Cardiac muscle cell (in vitro differentiated cells and primary cell): ENCODE results near the gene CAPS. TPM values are rescaled to one million over a fixed set of nuclear protein-coding genes. Genes with fewer than 3 reads are reported as not detected.

ENCODE experiments used
- DNase-seq, 2 donors: peaks; one replicate each; pipeline versions ENCODE4 v3.0.0 to v3.0.0-alpha.2; 2010 to 2017; ENCODE audit warnings: low read depth in 1 of 2, low spot score in 1 of 2
- H3K27ac ChIP-seq: fragments of 200-600 bp; sonication (generic); 2 replicates; pipeline ENCODE4 v1.5.1; 2016
- H3K27me3 ChIP-seq: fragments of 200-600 bp; sonication (generic); 2 replicates; pipeline ENCODE4 v1.6.0; 2016; ENCODE audit warnings: control low read depth
- H3K36me3 ChIP-seq: fragments of 200-600 bp; sonication (generic); 2 replicates; pipeline ENCODE4 v1.5.1; 2016; ENCODE audit warnings: control low read depth
- H3K4me1 ChIP-seq: fragments of 200-600 bp; sonication (generic); 2 replicates; pipeline ENCODE4 v1.8.1; 2017; ENCODE audit warnings: low read depth, mild to moderate bottlenecking, mixed run types
- H3K4me3 ChIP-seq: fragments of 200-600 bp; sonication (generic); 2 replicates; pipeline ENCODE4 v1.5.1; 2016; ENCODE audit warnings: mild to moderate bottlenecking
- H3K9me3 ChIP-seq: fragments of 200-600 bp; sonication (generic); 2 replicates; pipeline ENCODE4 v1.5.1; 2017; ENCODE audit warnings: low read depth, mild to moderate bottlenecking, control low read depth
- polyA plus RNA-seq: library from polyadenylated mRNA; unstranded; fragments of >200 nt; fragmentation: Nextera tagmentation; extraction: Ambion mirVana; gene quantifications from 2 replicates; pipeline ENCODE4 v1.2.1, GENCODE V29; 2016
- total RNA-seq: library from RNA; depleted of rRNA; stranded (reverse); fragments of >200 nt; gene quantifications from 2 replicates; pipeline ENCODE4 v1.2.3, GENCODE V29; 2016
- TF ChIP-seq, protein P1 (sequence below): IDR thresholded peaks from 2 replicates; pipeline ENCODE4 v1.5.1; 2012; ENCODE audit warnings: low read depth, mild to moderate bottlenecking, low read length

The CAPS gene
- total and polyA plus RNA-seq, 2 experiments from 2014 or later: 14.1 to 23.6 TPM

DNA sequence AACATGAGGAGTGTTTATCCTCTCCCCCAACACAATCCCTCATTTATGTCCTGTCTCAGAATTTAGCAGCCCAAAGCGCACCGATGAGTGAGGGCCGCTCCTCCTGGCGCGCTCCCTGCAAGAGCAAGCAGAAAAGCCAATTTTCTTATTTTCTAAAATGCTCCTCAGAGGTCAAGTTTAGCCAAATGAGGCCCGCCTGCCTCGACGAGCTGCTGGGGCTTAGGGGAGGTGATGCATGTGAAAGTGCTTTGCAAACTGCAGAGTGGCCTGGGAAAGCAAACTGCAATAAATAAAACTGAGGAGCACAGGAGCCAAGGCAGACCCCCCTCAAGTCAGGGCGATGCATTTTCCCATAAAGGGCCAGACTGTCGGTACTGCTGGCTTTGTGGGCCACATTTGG is 29.0 kb downstream of the CAPS start:
- Histone ChIP-seq H3K9me3 (no peaks in the 10 kb centered on the region), H3K4me1 (no peaks in the 10 kb centered on the region), H3K27ac (no peak overlapping the region), H3K36me3 (peaks cover 7% of the 10 kb centered on the region), H3K27me3 (no peaks in the 10 kb centered on the region), H3K4me3 (no peak overlapping the region)
- TF ChIP-seq, protein P1, sequence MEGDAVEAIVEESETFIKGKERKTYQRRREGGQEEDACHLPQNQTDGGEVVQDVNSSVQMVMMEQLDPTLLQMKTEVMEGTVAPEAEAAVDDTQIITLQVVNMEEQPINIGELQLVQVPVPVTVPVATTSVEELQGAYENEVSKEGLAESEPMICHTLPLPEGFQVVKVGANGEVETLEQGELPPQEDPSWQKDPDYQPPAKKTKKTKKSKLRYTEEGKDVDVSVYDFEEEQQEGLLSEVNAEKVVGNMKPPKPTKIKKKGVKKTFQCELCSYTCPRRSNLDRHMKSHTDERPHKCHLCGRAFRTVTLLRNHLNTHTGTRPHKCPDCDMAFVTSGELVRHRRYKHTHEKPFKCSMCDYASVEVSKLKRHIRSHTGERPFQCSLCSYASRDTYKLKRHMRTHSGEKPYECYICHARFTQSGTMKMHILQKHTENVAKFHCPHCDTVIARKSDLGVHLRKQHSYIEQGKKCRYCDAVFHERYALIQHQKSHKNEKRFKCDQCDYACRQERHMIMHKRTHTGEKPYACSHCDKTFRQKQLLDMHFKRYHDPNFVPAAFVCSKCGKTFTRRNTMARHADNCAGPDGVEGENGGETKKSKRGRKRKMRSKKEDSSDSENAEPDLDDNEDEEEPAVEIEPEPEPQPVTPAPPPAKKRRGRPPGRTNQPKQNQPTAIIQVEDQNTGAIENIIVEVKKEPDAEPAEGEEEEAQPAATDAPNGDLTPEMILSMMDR: no peak
- no peak for DNase-seq

DNA sequence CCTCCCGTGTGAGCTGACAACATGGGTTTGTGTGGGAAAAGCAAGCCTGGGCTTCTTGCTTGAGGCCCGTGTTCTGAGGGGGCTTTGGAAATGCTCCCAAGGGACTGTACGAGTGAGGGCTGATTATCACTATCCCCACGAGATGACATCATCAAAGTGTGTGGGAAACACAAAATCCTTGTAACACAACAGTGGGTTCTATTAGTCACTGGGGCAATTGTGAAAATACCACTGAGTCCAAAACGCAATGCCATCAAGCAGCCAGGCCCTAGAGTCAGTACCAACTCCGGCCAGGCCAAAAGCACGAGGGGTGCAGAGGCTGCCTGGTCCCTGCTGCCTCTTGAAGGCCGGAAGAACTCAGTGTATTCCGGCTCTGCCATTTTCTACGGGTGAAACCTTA is 29.6 kb downstream of the CAPS start:
- no peaks in the 10 kb centered on the region for H3K27me3 ChIP-seq
- TF ChIP-seq, protein P1: no peak
- no peaks in the 10 kb centered on the region for H3K4me1 ChIP-seq
- no peak overlapping the region for H3K4me3 ChIP-seq
- H3K9me3 ChIP-seq: no peaks in the 10 kb centered on the region
- DNase-seq: peak in 1 of 2 donors; percentile 73
- H3K27ac ChIP-seq: no peak overlapping the region
- H3K36me3 ChIP-seq: peaks cover 7% of the 10 kb centered on the region

DNA sequence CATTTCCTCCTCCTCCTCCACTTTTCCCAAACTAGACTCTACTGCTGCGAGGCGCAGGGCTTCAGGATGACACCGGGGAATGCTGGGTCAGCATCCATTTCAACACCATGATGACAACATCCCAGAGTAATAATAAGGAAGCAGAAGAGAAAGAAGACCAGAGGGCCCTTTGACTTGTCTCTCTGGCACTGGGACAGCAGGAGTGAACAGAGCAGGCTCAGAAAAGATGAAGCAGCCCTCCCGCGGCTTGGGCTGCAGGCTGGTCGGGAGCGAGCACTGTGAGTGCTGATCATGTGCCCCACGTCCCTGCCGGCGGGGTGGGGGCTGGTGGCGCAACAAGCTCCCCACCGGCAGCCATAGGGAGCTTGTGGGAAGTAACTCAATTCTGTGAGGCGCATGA is 33.4 kb downstream of the CAPS start:
- peak in 1 of 2 donors; percentile 88 for DNase-seq
- no peaks in the 10 kb centered on the region for H3K9me3 ChIP-seq
- H3K27ac ChIP-seq: no peak overlapping the region
- no peak overlapping the region for H3K4me3 ChIP-seq
- H3K36me3 ChIP-seq: no peaks in the 10 kb centered on the region
- H3K27me3 ChIP-seq: no peaks in the 10 kb centered on the region
- peaks cover 23% of the 10 kb centered on the region for H3K4me1 ChIP-seq
- TF ChIP-seq, protein P1: no peak

DNA sequence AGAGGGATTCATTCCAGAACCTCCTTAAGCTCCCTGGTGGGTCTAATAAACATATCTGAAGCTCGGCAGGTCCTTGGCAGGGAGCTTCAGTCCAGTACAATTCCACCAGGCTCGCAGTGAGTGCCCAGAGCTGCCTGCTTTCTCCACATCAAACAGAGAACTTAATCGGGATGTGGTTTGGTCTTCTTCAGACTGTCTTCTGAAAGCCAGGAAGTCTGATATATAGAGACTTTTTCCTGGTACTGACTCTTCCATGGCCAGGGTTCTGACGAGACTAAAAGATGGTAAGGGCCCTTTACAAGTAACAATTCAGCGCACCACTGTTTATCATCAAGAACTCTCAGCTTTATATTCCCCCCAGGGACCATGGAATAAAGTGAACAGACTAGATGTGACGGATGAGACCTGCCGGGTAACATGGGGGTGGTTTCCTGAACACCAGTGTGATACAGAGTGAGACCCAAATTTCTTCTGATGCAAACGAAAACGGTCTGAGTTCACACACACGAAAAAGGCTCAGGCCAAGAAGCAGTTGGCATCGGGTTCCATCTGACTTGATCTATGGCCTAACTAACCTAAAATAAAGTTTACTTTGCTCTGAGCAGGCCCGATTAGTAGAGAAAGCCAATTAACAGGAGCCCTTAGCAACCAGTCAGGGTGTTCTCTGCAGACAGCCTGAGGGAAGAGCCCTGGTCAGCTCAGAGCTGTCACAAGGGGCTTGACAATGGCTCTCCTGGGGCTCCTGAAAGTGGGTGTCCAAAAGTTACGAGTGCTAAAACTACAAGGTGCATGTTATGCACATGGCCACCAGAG is 34.9 kb downstream of the CAPS start:
- Histone ChIP-seq H3K27me3 (no peaks in the 10 kb centered on the region), H3K4me3 (no peak overlapping the region), H3K36me3 (no peaks in the 10 kb centered on the region), H3K9me3 (no peaks in the 10 kb centered on the region), H3K4me1 (peaks cover 38% of the 10 kb centered on the region), H3K27ac (peak overlapping the region; percentile 41)
- peak in 1 of 2 donors; percentile 33 for DNase-seq
- TF ChIP-seq, protein P1: no peak

DNA sequence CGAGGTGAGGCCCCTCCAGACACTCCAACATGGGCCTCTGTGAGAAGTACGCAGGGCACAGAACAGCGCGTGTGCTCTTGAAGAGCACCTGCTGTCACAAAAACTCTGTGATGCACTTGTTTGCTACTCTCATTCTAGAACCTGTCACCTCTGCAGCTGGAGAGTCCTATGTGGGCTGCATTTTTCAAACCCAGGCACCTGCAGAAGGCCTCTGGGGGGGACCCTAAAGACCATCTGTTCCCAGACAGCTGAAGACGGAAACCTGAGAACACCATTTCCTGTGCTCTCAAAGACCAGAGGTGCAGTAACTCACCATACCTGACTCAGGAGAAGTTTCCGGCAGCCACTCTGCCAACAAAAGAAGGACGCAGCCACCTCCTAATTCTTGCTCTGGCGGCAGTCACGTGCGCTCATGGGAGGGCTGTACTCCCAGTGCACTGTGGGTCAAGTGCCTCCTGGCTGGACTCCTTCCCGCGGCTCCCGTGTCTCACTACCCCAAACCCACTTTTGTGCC is 35.8 kb downstream of the CAPS start:
- DNase-seq: no peak
- Histone ChIP-seq H3K27ac (no peak overlapping the region), H3K4me3 (no peak overlapping the region), H3K4me1 (peaks cover 45% of the 10 kb centered on the region), H3K9me3 (no peaks in the 10 kb centered on the region), H3K27me3 (no peaks in the 10 kb centered on the region), H3K36me3 (no peaks in the 10 kb centered on the region)
- TF ChIP-seq, protein P1: no peak
